Heart left ventricle (tissue), 16 donors: ENCODE measurements around the gene GSG1L. TPM values are rescaled to one million over a fixed set of nuclear protein-coding genes. Genes with fewer than 3 reads are reported as not detected.
"Not testable (repeated sequence)": the region's sequence is repeated elsewhere in the genome, so short reads cannot be mapped to it uniquely, and the experiment has no call there.

Source experiments
- ATAC-seq, 4 donors: fragments of 200-7000 bp; cut with Tn5 transposase; one replicate each; pipeline ENCODE4 v1.9.1; 2020 to 2022; ENCODE audit warnings: moderate library complexity in 4 of 4, mild to moderate bottlenecking in 3 of 4, moderate number of reproducible peaks in 1 of 4
- DNase-seq, 5 donors: peaks; one replicate each; pipeline ENCODE4 v3.0.0-alpha.2; 2020
- H3K27ac ChIP-seq, 12 donors: fragments of 200-600 bp; sonication (generic) in 4 of 12; one replicate each; pipeline versions ENCODE4 v1.5.0 to v1.8.0; 2016 to 2022; ENCODE audit warnings: mild to moderate bottlenecking in 2 of 12
- H3K27me3 ChIP-seq, 9 donors: fragments of 200-600 bp; sonication (generic) in 2 of 9; one replicate each; pipeline versions ENCODE4 v1.5.1 to v1.8.0; 2016 to 2022; ENCODE audit warnings: mild to moderate bottlenecking in 3 of 9
- H3K36me3 ChIP-seq, 9 donors: fragments of 200-600 bp; sonication (generic) in 2 of 9; one replicate each; pipeline versions ENCODE4 v1.5.0 to v1.8.0; 2018 to 2022; ENCODE audit warnings: mild to moderate bottlenecking in 2 of 9
- H3K4me1 ChIP-seq, 12 donors: fragments of 200-600 bp; sonication (generic) in 4 of 12; one replicate each; pipeline versions ENCODE4 v1.5.0 to v1.8.0; 2016 to 2022; ENCODE audit warnings: mild to moderate bottlenecking in 3 of 12
- H3K4me3 ChIP-seq, 12 donors: fragments of 200-600 bp; sonication (generic) in 4 of 12; one replicate each; pipeline versions ENCODE4 v1.5.0 to v1.8.0; 2017 to 2022; ENCODE audit warnings: mild to moderate bottlenecking in 9 of 12, moderate library complexity in 4 of 12
- H3K9me3 ChIP-seq, 12 donors: fragments of 200-600 bp; sonication (generic) in 4 of 12; one replicate each; pipeline versions ENCODE4 v1.5.0 to v1.8.0; 2016 to 2022; ENCODE audit warnings: mild to moderate bottlenecking in 1 of 12
- POLR2A ChIP-seq, 2 donors: fragments of 450-650 bp; IDR thresholded peaks; one replicate each; pipeline ENCODE4 v1.6.1; 2017; ENCODE audit warnings: antibody characterized with exemption in 2 of 2, mild to moderate bottlenecking in 2 of 2, moderate library complexity in 2 of 2
- WGBS, 4 donors: extraction: QIAGEN DNeasy Blood & Tissue Kit in 2 of 4; methylation state at CpG; one replicate each; pipeline versions ENCODE4 v1.1.5 to v1.1.7; 2013 to 2018; 5-methylcytosine and 5-hydroxymethylcytosine counted together
- intact Hi-C, 10 donors: fragments of 100-400 bp; cut with DNase I; formaldehyde crosslinking; loops; one replicate each; pipeline versions ENCODE4 v1.11.1 to v1.14.2; 2022
- polyA plus RNA-seq, 2 donors: library from polyadenylated mRNA; stranded (reverse); fragments of 200-250 nt; gene quantifications; one replicate each; pipeline ENCODE4 v1.2.3, GENCODE V29; 2013
- total RNA-seq, 9 donors: library from RNA; depleted of rRNA in 2 of 9; stranded (reverse); fragments of >200 nt in 2 of 9; fragmentation: NEBNext Ultra II Directional in 3 of 9; extraction: Animal tissue kit (Norgen Biotek cat#: 25700) in 3 of 9; gene quantifications; one replicate each; pipeline versions ENCODE4 v1.1.0 to v1.2.4, GENCODE V29; 2016 to 2023
- TF ChIP-seq, protein P1 (sequence below), 12 donors: fragments of 200-600 bp; sonication (generic) in 4 of 12; IDR thresholded peaks; one replicate each; pipeline versions ENCODE4 v1.5.0 to v1.8.0; 2018 to 2022; ENCODE audit warnings: antibody characterized with exemption in 12 of 12, mild to moderate bottlenecking in 5 of 12
- donor health status: ischemic (EF 13 %, LVEDD 7.1; RV severe dilation, severe dysfunction).
- donor health status: healthy with polysubstance abuse.
- donor health status: DM: no; HTN: yes; CAD: no.
- donor health status: DM: no; HTN: no; CAD: no.
- donor health status: ischemic (EF 25% LVEDD 6.9; RV normal size, moderate dysfunction).
- donor health status: ischemic (EF 25% LVEDD 5.7; RV mildly dilated, moderate dysfunction).
- donor health status: healthy.
- donor health status: DM: yes; HTN: yes; CAD: no.
- donor health status: ischemic (EF 35%, LVEDD 5.7; RV mildly dilated, moderate dysfunction).
- donor health status: nonischemic (EF 11% LVEDD 7.7; RV severe dilation, severe dysfunction).
- donor health status: DM: yes; HTN: yes; CAD: no.
- donor health status: PGD.
- donor health status: ischemic (EF 29% LVEDD 5.4; RV normal size, mild dysfunction).
- donor health status: nonischemic (EF 23%, LVEDD 6.1; RV moderate dilation, normal function).

Gene GSG1L
- total and polyA plus RNA-seq, 11 donors: 0.11 to 8.7 (median 1.8) TPM; not detected in 4

DNA sequence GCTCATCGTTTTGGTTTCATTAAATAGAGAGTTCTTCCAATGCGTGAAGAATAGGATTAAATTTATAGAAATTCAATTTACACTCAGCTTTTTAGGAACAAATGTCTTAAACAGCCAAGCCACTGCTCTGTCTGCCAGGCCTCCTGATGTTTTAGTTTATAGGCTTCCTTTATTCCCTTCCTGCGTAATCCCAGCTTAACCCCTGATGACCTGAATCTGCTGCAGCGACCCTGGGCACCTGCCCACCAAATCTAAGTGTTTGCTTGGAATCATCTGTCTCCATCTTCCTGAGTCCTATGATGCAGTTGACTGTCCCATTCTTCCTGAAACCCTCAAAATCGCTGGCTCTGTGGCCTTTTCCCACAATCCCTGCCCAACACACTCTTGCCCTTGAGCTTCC is 179.9 kb downstream of the GSG1L start:
- TF ChIP-seq POLR2A (IDR thresholded peaks at IDR 0.05): no peak
- TF ChIP-seq, protein P1, sequence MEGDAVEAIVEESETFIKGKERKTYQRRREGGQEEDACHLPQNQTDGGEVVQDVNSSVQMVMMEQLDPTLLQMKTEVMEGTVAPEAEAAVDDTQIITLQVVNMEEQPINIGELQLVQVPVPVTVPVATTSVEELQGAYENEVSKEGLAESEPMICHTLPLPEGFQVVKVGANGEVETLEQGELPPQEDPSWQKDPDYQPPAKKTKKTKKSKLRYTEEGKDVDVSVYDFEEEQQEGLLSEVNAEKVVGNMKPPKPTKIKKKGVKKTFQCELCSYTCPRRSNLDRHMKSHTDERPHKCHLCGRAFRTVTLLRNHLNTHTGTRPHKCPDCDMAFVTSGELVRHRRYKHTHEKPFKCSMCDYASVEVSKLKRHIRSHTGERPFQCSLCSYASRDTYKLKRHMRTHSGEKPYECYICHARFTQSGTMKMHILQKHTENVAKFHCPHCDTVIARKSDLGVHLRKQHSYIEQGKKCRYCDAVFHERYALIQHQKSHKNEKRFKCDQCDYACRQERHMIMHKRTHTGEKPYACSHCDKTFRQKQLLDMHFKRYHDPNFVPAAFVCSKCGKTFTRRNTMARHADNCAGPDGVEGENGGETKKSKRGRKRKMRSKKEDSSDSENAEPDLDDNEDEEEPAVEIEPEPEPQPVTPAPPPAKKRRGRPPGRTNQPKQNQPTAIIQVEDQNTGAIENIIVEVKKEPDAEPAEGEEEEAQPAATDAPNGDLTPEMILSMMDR (IDR thresholded peaks at IDR 0.05): no peak
- intact Hi-C loops: no loop called here
- Histone ChIP-seq H3K27ac (no peak overlapping the region), H3K9me3 (no peaks in the 10 kb centered on the region), H3K4me3 (no peak overlapping the region), H3K27me3 (peaks cover 0 to 6% (median 0%) of the 10 kb centered on the region in 9 donors), H3K4me1 (peaks cover 0 to 4% (median 0%) of the 10 kb centered on the region in 12 donors), H3K36me3 (no peaks in the 10 kb centered on the region)
- 66 to 79% (median 74%) methylated on average over 5 of the region's 5 CpGs for WGBS, 4 donors
- ATAC-seq: no peak
- no peak for DNase-seq

DNA sequence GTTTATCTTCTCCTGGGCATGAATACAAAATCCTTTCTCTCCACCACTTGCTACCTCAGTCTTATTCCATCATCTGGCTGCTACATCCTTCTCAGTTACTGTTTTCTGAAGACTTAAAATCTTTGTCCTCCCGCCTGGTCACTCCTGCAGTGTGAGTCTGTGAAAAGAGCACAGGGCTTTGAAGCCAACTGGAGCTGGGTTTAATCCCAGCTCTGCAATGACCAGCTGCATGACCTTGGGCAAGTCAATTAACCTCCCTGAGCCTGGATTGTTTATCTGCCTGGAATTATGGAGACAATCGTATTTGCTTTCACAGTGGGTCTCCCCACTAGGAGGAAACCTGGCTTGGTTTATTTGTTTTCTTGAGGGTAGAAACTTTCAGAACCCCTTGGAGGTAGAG is 183.2 kb downstream of the GSG1L start:
- 42 to 58% (median 45%) methylated on average over 2 of the region's 2 CpGs for WGBS, 4 donors
- Histone ChIP-seq H3K36me3 (no peaks in the 10 kb centered on the region), H3K27ac (no peak overlapping the region), H3K9me3 (peaks cover 0 to 9% (median 0%) of the 10 kb centered on the region in 12 donors), H3K27me3 (no peaks in the 10 kb centered on the region), H3K4me1 (peaks cover 0 to 4% (median 0%) of the 10 kb centered on the region in 12 donors), H3K4me3 (no peak overlapping the region)
- ATAC-seq (no peak), DNase-seq (no peak)
- TF ChIP-seq, protein P1 (IDR thresholded peaks at IDR 0.05): no peak
- TF ChIP-seq POLR2A (IDR thresholded peaks at IDR 0.05): no peak
- intact Hi-C loops: no loop called here

DNA sequence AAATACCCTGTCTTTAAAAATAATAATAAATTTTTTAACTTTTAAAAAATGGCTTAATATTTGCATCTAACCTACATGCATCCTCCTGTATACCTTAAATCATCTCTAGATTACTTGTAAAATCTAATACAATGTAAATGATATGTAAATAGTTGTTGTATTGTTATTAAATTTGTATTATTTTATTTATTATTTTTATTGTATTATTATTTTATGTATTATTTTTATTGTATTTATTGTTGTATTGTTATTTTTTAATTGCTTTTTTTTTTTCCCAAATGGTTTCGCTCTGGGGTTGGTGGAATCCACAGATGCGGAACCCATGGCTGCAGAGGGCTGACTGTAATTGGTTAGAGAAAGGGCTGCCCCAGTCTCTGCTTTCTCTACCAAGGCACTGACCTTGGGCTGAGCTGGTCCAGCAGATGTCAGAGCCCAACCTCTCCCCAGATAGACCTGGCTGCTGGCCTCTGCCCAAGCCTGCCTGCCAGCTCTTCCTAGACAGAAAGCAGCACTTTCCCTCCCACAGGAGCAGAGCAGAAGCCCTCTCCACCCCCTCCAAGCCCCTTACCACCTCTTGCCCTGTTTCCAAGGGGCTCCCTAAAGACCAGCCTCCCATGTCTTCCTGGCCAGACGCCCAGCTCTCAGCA is 183.8 kb downstream of the GSG1L start:
- Histone ChIP-seq H3K27ac (no peak overlapping the region), H3K27me3 (no peaks in the 10 kb centered on the region), H3K9me3 (peaks cover 0 to 15% (median 0%) of the 10 kb centered on the region in 12 donors), H3K4me1 (peaks cover 0 to 4% (median 0%) of the 10 kb centered on the region in 12 donors), H3K4me3 (no peak overlapping the region), H3K36me3 (no peaks in the 10 kb centered on the region)
- no peak for TF ChIP-seq POLR2A (IDR thresholded peaks at IDR 0.05)
- TF ChIP-seq, protein P1 (IDR thresholded peaks at IDR 0.05): no peak
- intact Hi-C loops: loop anchor here in 1 of 10 donors (10.0 kb wide), 1 partner anchor 245 kb away; no protein-coding TSS in a partner anchor
- peak in 4 of 5 donors; percentile 27 to 65 (median 54) for DNase-seq
- WGBS, 4 donors: 65 to 68% (median 67%) methylated on average over 3 of the region's 3 CpGs
- peak; percentile 47 to 82 (median 80) for ATAC-seq

DNA sequence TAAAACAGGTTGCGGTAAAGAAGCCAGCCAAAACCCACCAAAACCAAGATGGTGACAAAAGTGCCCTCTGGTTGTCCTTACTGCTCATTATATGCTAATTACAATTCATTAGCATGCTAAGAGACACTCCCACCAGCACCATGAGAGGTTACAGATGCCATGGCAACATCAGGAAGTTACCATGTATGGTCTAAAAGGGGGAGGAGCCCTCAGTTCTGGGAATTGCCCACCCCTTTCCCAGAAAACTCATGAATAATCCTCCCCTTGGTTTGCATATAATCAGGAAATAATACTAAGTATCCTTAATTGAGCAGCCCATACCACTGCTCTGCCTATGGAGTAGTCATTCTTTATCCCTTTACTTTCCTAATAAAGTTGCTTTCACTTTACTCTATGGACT is 190.9 kb downstream of the GSG1L start:
- 93 to 100% (median 100%) methylated on average over 1 of the region's 1 CpG for WGBS, 4 donors
- H3K4me1 ChIP-seq, ATAC-seq, H3K36me3 ChIP-seq, DNase-seq, H3K27ac ChIP-seq, H3K27me3 ChIP-seq, H3K4me3 ChIP-seq: not testable (repeated sequence)
- intact Hi-C loops: loop anchor here in 1 of 10 donors (10.0 kb wide), 1 partner anchor 238 kb away; no protein-coding TSS in a partner anchor
- peaks cover 0 to 20% (median 5%) of the 10 kb centered on the region in 12 donors for H3K9me3 ChIP-seq
